ENCODE data around the gene IL17C. TPM values are rescaled to one million over a fixed set of nuclear protein-coding genes. Genes with fewer than 3 reads are reported as not detected.

Gene IL17C
- total and polyA plus RNA-seq, 10 of the 15 experiments (the other 5 are each of a cell fraction or from before 2014, with no cell fraction given): not detected

- no peak overlapping the region; the same call in 1 of the 2 replicates for H3K9ac ChIP-seq (ENCODE audit: control insufficient read depth, insufficient read depth, low read length)
- ATAC-seq: peak; percentile 77
- intact Hi-C loops (cut with micrococcal nuclease; ENCODE audit: unreplicated experiment): no loop called here
- ChIA-PET CTCF (interaction anchor here (0.8 to 1.9 kb wide), 14 partner anchors 11 to 190 kb away, joined by 3 to 6 read pairs (median 4); partner anchors contain the start of gene ZC3H18), RAD21 (ENCODE audit: unreplicated experiment) (interaction anchor here (0.9 to 1.8 kb wide), 6 partner anchors 16 to 178 kb away, joined by 3 to 7 read pairs (median 3); partner anchors contain the start of gene ZC3H18), POLR2A (interaction anchor here (0.9 kb wide), 1 partner anchor 19 kb away, joined by 3 read pairs; no protein-coding TSS in a partner anchor), SMC1A (ENCODE audit: uncharacterized antibody, unreplicated experiment) (interaction anchor here (0.6 to 1.1 kb wide), 4 partner anchors 16 to 892 kb away, joined by 3 to 4 read pairs (median 3); no protein-coding TSS in a partner anchor)
- peak overlapping the region; percentile 99 for H3K4me2 ChIP-seq (ENCODE audit: control insufficient read depth, insufficient read depth)
- peaks cover 4 to 6% of the 10 kb centered on the region in 2 experiments; a peak in 2 of 4 replicates for H3K27me3 ChIP-seq (replicated peaks in 1 of 2; ENCODE audit: control insufficient read depth in 2 of 2, insufficient read depth in 2 of 2, low read length in 1 of 2)
- in situ Hi-C loops (cut with MboI): no loop called here
- DNase-seq (ENCODE audit: low read depth, low spot score): peak; percentile 55
- H2AFZ ChIP-seq (ENCODE audit: control insufficient read depth, low read depth, low read length): peak overlapping the region; percentile 80; the same call in 1 of the 2 replicates
- 0% methylated on average over 23 of the region's 23 CpGs for WGBS (ENCODE audit: insufficient coverage, insufficient replicate concordance, low lambda C conversion rate, missing lambda C conversion rate)
- H3K79me2 ChIP-seq (ENCODE audit: control insufficient read depth, insufficient read depth, low read length): no peaks in the 10 kb centered on the region
- peak overlapping the region; percentile 95; the same call in 1 of the 2 replicates for H3K4me3 ChIP-seq
- no peaks in the 10 kb centered on the region; the same call in 2 of the 3 replicates for H3K9me3 ChIP-seq (replicated peaks; ENCODE audit: control insufficient read depth, insufficient read depth, low read length)
- H3K27ac ChIP-seq (ENCODE audit: control insufficient read depth, insufficient read depth): peak overlapping the region; percentile 52
- no peaks in the 10 kb centered on the region; the same call in 1 of the 2 replicates for H4K20me1 ChIP-seq (ENCODE audit: control insufficient read depth, insufficient read depth)
- FAIRE-seq: no peak
- peaks cover 0 to 16% of the 10 kb centered on the region in 2 experiments; a peak in 3 of 4 replicates for H3K36me3 ChIP-seq (ENCODE audit: control insufficient read depth in 2 of 2, insufficient read depth in 2 of 2, low read length in 1 of 2)
- peaks cover 22% of the 10 kb centered on the region for H3K4me1 ChIP-seq (ENCODE audit: control insufficient read depth, insufficient read depth, low read length)
- BruUV-seq (replicated peaks): no TSS peak
- TF ChIP-seq IKZF2 (IDR thresholded peaks at IDR 0.05): peak; percentile 64 to 77; a peak in 2 of 4 replicates
- peak; percentile 48; the same call in 1 of the 2 replicates for TF ChIP-seq GATAD2B (conservative IDR thresholded peaks at IDR 0.05; ENCODE audit: low read depth)
- no peak for TF ChIP-seq CHD1 (IDR thresholded peaks at IDR 0.05; ENCODE audit: low read depth, low read length)
- TF ChIP-seq MTA2 (IDR thresholded peaks at IDR 0.05; ENCODE audit: low read depth): peak; percentile 55; the same call in 1 of the 2 replicates
- TF ChIP-seq STAT3 (IDR thresholded peaks at IDR 0.05; ENCODE audit: low read depth, low read length): no peak
- TF ChIP-seq LARP7 (IDR thresholded peaks at IDR 0.05): no peak; the same call in 1 of the 2 replicates
- peak; percentile 47; the same call in 1 of the 2 replicates for TF ChIP-seq RAD21 (IDR thresholded peaks at IDR 0.05; ENCODE audit: insufficient read depth, low read depth, low read length)
- TF ChIP-seq TCF12 (IDR thresholded peaks at IDR 0.05; ENCODE audit: low read depth, low read length): 0 out of 2 replicates have a peak, but pooled peaks have one; percentile 45
- peak; percentile 70; the same call in 1 of the 2 replicates for TF ChIP-seq PKNOX1 (IDR thresholded peaks at IDR 0.05)
- TF ChIP-seq CTCF (IDR thresholded peaks at IDR 0.05 in 2 of 3, conservative IDR thresholded peaks at IDR 0.05 in 1 of 3; ENCODE audit: control insufficient read depth in 2 of 3, extremely low read depth in 1 of 3, insufficient read depth in 1 of 3, low read depth in 3 of 3, low read length in 3 of 3): peak; percentile 37 to 68 (median 65); a peak in 5 of 6 replicates
- TF ChIP-seq MEF2B (IDR thresholded peaks at IDR 0.05; ENCODE audit: partially characterized antibody, poor library complexity, severe bottlenecking): peak; percentile 56
- TF ChIP-seq HDGF (IDR thresholded peaks at IDR 0.05): 0 out of 2 replicates have a peak, but pooled peaks have one; percentile 25
- TF ChIP-seq MXI1 (IDR thresholded peaks at IDR 0.05; ENCODE audit: low read depth, low read length): peak; percentile 37; the same call in 1 of the 2 replicates
- no peak for TF ChIP-seq IRF3 (IDR thresholded peaks at IDR 0.05)
- peak; percentile 85 for TF ChIP-seq IKZF1 (conservative IDR thresholded peaks at IDR 0.05)
- no peak for TF ChIP-seq HDAC2 (IDR thresholded peaks at IDR 0.05)
- 0 out of 2 replicates have a peak, but pooled peaks have one; percentile 13 for TF ChIP-seq MLLT1 (IDR thresholded peaks at IDR 0.05)
- TF ChIP-seq ZNF207 (IDR thresholded peaks at IDR 0.05; ENCODE audit: borderline replicate concordance): peak; percentile 23; the same call in 1 of the 2 replicates
Measured at GRCh38 chr16:88633684-88634140, 4.7 kb upstream of the IL17C start.
